PC-9 (cell line): ENCODE measurements around the gene PTP4A1.

Experiments used
- CTCF ChIP-seq: fragments of 200-600 bp; sonication (generic); conservative IDR thresholded peaks from 2 replicates; pipeline ENCODE4 v1.6.1; 2017; ENCODE audit warnings: mixed run types, antibody characterized with exemption, mild to moderate bottlenecking, moderate library complexity
- EZH2 ChIP-seq: fragments of 200-600 bp; sonication (generic); IDR thresholded peaks from 2 replicates; pipeline ENCODE4 v1.8.0; 2017; ENCODE audit warnings: antibody characterized with exemption, low read depth

DNA sequence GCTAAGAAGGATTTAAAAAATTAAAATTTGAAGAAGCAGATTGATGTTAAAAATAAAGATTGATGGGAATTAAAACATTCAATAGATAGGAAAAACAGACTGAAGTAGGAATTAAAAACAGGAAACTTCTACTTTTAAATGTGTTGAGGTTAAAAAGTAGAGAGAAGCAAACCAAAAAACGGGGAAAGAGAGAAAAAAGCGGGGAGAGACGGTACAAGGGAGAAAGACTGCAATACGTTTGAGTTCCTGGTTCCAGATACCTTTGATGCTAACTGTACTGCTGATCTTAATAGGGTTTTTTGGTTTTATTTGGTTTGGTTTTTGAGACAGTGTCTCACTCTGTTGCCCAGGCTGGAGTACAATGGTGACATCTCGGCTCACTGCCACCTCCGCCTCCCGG lies 27.0 kb downstream of the PTP4A1 start:
- TF ChIP-seq CTCF, result no peak
- TF ChIP-seq EZH2, result no peak
